ENCODE measurements around the gene ETV2. TPM values are rescaled to one million over a fixed set of nuclear protein-coding genes. Genes with fewer than 3 reads are reported as not detected.
A peak's percentile ranks its signal among the peaks of the same experiment; 100 is the strongest.
"Not testable (repeated sequence)": the region's sequence is repeated elsewhere in the genome, so short reads cannot be mapped to it uniquely, and the experiment has no call there.

ETV2 gene
- total RNA-seq, 1 donor from 2014 or later: 2.2 TPM

DNA sequence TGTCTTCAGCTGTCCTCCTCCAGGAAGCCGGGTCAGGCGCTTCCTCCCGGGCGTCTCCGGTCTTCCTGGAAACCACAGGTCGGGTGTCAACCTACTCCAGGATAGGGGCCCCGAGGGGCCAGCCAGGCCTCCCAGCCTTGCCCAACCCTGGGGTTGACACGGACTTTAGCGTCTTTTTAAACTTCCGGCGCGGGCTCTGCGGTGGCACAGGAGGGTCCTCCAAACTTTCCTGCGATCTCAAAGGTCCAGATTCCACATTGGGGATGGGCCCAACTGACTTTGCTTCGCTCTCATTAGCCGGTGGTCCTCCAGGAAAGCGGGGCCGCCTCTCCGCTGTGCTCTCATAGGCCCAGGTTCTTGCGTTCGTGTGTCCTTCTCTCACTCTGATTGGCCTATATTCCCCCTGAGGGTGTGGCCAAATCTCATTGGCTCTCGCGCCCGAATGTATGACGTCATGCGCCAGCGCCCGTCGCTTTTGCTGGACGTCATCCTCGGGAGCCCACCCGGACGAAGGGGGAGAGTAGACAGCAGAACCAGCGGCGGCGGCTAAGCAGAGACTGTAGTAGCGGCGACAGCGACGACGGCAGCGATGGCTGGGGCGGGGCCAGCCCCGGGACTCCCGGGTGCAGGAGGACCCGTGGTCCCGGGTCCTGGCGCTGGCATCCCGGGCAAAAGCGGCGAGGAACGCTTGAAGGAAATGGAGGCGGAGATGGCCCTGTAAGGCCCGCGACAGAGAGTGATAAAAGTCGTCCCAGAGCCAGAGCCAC is 12.8 kb upstream of the ETV2 start, which contains the start of gene RBM42:
Gene RBM42, plus strand, starts transcription at position 472 of the 767 bp plus-strand sequence. Its CDS starts 118 bp downstream, at position 590.
- peak; percentile 99 for ATAC-seq

DNA sequence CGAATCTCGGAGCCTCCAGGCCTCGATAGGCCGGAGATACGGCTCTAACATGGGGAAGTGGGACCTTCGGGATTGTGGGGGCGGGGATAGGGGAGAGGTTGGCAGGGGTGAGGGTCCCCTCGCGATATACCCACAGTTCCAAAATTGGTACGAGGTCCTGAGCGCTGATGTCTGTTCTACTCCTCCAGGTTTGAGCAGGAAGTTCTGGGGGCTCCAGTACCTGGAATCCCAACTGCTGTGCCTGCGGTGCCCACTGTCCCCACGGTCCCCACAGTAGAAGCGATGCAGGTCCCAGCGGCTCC is 12.3 kb upstream of the ETV2 start:
- ATAC-seq: no peak

DNA sequence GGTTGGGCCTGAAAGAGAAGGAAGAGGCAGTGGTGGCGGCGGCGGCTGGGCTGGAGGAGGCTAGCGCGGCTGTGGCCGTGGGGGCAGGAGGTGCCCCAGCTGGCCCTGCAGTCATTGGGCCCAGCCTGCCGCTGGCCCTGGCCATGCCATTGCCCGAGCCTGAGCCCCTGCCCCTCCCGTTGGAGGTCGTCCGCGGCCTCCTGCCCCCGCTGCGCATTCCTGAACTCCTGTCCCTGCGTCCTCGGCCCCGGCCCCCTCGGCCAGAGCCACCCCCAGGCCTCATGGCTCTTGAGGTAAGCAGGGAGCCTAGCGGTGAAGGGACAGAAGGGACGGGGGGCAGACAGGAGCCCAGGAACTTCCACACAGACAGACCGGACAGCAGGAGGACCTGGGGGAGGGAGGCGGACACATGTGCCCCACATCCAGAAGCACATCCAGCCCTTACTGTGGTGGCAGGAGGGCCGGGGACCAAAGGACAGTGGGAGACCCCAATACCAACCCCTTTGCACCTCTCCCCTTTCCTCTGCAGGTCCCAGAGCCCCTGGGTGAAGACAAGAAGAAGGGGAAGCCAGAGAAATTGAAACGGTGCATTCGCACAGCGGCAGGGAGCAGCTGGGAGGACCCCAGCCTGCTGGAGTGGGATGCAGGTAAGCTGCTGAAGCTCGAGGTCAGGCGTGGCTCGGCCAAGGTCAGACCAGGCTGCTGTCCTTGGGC is 7.7 kb upstream of the ETV2 start:
- ATAC-seq: no peak

DNA sequence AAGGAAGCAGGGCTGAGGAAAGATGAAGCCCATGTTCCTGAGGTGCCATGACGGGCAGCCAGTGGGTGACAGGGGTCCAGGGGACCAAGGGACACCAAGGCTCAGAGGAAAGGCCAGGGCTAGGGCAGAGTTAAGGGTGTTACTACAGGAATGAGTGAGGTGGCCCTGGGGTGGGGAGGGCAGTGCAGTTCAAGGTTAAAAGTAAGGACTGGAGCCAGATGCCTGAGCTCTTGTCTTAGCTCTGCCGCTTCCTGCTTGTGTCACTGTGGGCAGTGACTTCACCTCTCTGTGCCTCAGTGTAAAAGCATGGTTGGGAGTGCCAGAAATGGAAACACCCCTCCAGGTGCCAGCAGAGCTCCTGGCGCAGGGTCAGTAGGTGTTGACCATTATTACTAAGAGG is 4.9 kb upstream of the ETV2 start:
- ATAC-seq: no peak

DNA sequence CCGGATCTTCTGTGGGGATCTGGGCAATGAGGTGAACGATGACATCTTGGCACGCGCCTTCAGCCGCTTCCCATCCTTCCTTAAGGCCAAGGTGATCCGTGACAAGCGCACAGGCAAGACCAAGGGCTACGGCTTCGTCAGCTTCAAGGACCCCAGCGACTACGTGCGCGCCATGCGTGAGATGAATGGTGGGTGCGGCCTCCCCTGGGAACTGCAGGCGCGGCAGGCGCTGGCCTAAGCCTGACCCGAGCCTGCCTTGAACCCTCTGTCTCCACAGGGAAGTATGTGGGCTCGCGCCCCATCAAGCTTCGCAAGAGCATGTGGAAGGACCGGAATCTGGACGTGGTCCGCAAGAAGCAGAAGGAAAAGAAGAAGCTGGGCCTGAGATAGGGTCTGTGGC is 4.4 kb upstream of the ETV2 start:
- no peak for ATAC-seq

DNA sequence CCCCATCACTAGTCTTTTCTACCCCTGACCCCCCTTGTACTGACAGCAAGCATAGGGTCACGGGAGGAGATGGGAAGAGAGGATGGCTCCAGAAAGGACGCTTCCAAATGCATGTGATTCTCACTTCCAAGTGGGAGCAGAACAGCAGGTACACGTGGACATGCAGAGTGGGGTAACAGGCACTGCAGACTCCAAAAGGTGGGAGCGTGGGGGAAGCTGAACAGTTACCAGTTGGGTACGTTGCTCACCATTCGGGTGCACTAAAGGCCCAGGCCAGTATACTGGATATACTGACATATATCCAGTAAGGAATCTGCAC is 2.3 kb upstream of the ETV2 start:
- ATAC-seq: no peak

DNA sequence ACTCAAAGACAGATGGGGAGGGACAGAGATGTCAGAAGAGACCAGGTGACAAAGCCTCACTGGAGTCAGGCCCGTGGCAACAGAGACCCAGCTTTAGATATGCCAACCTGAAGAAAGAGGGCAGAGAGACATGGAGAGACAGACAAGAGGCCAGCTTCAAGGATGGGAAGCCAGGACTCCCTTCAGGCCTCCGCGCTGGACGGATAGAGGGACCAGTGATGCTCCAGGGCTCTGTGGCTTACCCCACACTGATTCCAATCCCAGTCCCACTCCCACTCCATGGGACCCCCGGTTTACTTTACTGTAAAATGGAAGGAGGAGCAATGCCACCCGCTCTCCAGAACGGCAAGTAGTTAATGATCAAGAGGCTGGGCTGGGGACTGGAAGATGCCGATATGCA is 1.7 kb upstream of the ETV2 start:
- no peak for ATAC-seq

DNA sequence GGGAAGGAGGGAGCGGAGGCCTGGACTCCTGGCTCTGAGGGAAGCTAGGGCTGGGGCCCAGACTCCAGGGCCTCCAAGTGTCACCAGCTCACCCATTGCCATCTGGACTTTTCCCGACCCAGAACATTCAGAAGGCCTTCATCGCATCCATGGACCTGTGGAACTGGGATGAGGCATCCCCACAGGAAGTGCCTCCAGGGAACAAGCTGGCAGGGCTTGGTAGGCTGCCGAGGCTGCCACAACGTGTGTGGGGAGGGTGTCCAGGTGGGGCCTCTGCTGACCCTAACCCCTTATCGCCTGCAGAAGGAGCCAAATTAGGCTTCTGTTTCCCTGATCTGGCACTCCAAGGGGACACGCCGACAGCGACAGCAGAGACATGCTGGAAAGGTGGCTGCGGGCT is 767 bp downstream of the ETV2 start:
- ATAC-seq: no peak

DNA sequence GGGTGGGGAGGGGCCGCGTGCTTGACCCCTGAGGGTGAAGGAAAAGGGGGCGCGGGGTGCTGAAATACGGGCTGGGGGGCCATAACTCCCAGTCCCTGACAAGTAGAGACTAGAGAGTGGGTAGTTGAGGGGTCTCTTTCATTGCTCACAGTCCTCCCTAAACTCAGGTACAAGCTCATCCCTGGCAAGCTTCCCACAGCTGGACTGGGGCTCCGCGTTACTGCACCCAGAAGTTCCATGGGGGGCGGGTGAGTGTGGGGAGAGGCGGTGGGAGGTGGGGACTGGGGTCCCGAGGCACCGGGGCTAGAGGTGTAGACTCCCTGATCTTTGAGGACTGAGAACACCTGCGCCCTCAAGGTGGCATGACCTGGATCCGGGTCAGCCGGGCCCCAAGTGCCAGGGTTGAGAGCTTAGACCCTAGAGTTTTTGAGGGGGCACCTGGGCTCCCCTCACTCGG is 1.3 kb downstream of the ETV2 start:
- ATAC-seq: no peak

DNA sequence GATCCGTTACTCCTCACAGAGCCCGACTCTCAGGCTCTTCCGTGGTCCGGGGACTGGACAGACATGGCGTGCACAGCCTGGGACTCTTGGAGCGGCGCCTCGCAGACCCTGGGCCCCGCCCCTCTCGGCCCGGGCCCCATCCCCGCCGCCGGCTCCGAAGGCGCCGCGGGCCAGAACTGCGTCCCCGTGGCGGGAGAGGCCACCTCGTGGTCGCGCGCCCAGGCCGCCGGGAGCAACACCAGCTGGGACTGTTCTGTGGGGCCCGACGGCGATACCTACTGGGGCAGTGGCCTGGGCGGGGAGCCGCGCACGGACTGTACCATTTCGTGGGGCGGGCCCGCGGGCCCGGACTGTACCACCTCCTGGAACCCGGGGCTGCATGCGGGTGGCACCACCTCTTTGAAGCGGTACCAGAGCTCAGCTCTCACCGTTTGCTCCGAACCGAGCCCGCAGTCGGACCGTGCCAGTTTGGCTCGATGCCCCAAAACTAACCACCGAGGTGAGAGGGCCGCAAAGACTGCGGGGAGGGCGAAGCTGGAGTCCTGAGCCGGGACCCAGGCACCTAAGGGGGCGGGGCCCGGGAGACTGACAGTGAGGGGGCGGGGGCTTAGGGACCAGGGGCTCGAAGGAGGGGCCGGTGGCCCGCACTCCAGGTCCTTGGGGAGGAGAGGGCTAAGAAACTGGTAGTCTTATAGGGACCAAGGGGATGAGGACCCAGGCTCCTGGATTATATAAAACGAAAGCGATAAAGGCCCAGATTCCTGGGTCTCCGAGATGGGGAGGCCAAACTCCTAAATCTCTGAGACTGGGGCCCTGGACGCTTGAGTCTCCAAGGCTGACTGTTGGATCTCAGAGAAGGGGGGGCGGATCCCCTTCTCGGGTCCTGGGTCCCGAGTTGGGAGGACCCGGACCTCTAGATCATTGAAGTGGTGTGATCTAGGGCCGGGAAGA is 2.0 kb downstream of the ETV2 start:
- peak; percentile 75 for ATAC-seq

DNA sequence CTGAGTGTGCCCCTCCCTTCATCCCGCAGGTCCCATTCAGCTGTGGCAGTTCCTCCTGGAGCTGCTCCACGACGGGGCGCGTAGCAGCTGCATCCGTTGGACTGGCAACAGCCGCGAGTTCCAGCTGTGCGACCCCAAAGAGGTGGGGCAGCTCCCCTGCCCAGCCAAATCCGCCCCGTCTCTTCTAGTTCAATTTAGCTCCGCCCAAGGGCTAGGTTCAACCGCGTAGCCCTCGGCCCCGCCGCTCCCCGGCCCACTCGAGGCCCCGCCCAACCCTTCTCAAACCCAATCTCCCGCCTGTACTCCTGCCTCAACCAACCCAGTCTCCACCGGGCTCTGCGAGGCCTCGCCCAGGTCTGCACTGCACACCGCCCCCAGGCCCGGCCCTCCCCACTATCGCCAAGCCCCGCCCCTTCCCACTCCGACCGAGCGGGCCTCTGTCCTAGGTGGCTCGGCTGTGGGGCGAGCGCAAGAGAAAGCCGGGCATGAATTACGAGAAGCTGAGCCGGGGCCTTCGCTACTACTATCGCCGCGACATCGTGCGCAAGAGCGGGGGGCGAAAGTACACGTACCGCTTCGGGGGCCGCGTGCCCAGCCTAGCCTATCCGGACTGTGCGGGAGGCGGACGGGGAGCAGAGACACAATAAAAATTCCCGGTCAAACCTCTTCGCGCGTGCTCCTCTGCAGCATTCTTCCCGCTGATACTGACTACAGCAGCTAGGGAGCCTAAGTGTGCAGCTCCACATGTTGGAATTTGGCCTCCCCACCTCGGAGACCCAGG is 2.9 kb downstream of the ETV2 start:
- ATAC-seq: peak; percentile 92

DNA sequence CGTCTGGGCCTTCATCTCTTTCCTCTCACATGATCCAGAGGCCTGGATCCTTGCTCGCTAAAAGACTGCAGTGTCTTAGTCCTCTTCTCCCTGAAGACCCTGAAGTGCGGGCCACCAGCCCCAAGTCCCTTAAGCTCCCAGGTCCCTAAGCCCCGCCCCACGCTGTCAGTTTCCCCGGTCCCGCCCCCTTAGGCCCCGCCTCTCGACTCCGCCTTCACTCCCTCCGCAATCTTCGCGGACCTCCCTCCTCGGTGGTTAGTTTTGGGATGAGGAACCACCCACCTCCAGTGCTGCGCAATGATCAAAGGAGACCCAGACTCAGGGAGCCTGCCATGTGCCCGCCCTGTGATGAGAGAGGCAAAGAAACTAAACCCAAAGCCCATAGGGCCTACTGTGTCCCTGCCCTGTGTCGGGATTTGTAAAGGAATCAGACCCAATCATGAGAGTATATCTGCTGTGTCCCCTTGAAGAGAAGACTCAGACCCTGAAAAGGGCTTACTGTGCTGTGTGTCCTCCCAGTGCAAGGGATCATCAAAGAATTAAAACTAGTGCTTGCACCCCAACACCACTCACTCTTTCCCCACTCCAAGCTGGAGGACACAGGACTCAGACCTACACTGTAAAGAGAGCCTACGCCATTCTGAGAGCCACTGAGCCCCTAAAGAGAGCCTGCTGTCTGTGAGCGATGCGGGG is 3.6 kb downstream of the ETV2 start:
- no peak for ATAC-seq

DNA sequence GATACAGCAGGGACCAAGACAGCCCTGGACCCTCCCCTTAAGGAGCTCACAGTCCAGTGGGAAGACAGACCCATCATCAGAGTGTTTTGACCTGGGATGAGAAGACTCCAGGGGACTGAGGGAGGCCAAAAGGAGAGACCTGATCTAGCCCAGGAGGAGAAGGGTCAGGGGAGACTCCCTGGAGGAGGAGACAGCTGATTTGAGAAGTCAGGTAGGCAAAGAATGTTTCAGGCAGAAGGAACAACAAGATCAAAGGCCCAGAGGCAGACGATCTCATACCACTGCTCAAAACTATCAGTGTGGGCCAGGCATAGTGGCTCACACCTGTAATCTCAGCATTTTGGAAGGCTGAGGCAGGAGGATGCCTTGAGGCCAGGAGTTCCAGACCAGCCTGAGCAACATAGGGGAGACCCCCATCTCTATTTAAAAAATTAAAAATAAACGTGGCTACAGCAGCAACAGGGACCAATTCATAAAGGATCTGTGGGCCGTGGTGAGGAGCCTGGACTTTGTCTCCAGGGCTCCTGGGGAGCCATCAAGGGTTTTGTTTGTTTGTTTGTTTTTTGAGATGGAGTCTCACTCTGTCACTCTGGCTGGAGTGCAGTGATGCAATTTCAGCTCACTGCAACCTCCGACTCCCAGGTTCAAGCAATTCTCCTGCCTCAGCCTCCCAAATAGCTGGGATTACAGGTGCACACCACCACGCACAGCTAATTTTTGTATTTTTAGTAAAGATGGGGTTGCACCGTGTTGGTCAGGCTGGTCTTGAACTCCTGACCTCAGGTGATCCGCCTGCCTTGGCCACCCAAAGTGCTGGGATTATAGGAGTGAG is 4.4 kb downstream of the ETV2 start:
- no peak for ATAC-seq

DNA sequence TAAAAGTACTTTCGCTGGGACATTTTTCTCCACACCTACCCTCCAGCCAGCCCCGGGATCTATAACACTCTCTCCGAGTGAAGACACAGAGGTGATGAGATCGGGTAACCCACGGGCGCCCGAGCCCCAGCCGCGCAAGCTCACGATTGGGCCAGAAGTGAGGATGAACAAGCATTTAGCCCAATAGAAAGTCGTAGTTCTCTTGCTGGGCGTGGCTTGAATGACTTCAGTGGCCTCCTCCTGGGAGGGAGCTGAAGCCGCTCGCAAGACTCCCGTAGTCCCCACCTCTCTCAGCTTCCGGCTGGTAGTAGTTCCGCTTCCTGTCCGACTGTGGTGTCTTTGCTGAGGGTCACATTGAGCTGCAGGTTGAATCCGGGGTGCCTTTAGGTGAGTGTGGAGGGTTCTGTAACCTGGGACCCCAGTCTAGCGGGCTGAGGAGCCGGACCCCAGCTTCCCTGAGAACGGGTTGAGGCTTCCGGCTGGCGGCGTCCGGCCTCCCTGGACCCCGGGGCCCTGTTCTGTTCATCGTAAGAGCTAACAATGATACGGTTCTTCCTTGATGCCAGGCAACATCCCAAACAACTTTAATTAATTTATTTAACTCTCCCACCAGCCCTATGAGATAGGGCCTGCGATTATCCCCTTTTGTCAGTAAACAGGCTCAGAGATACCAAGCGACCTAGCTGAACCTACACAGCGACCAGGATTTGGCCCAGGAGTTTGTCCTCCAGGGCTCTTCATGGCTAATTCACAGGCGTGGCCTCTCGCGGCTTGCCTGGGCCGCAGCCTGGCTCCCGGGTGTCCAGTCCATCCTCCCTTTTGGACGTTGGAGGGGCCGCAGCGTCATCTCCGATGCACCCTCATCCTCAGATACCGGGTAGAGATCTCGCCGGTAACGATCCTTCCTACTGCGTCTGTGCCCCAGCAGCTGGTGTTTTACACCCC is 6.7 kb downstream of the ETV2 start, which contains the start of gene COX6B1:
Gene COX6B1, plus strand, starts transcription at position 307 of the 945 bp plus-strand sequence. CDS start 2,921 bp downstream, outside the sequence.
- peak; percentile 81 for ATAC-seq

DNA sequence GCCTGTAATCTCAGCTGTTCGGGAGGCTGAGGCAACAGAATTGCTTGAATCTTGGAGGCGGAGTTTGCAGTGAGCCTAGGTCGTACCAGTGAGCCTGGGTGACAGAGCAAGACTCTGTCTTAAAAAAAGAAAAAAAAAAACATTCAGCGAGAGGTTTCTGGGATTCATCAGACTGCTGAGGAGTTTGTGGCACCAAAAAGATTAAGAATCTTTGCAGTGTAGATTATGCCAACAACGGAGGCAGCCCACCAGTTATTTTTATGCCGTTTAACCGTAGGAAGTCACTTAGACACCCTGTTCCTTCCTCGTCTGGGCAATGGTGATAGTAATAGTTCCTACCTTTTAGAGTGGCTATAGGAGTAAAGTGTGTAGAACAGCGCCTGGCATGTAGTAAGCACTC is 9.0 kb downstream of the ETV2 start:
- no peak for ATAC-seq

DNA sequence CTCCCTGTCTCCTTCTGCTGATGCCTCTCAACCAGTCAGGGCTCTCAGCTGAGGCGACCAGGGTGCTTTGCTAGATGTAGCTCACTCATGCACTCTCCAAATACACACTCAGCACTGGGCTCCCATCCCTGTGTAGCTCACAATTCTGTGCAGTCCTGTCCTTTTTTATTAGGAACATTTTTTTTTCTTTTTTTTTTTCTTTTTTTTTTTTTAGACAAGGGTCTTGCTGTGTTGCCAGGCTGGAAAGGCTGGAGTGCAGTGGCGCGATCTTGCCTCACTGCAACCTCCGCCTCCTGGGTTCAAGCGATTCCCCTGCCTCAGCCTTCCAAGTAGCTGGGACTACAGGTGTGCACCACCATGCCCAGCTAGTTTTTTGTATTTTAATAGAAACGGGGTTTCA is 13.3 kb downstream of the ETV2 start:
- ATAC-seq: not testable (repeated sequence)

DNA sequence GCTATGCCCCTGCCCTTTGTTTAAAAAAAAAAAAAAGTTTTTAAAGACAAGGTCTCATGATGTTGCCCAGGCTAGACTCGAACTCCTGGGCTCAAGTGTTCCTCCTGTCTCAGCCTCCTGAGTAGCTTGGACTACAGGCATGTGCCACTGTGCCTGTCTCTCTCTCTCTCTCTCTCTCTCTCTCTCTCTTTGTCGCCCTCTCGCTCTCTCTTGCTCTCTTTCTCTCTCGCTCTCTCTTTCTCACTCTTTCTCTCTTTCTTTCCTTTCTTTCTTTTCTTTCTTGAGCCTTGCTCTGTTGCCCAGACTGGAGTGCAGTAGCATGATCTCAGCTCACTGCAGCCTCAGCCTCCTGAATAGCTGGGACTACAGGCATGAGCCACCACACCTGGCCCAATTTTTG is 14.1 kb downstream of the ETV2 start:
- ATAC-seq: no peak

DNA sequence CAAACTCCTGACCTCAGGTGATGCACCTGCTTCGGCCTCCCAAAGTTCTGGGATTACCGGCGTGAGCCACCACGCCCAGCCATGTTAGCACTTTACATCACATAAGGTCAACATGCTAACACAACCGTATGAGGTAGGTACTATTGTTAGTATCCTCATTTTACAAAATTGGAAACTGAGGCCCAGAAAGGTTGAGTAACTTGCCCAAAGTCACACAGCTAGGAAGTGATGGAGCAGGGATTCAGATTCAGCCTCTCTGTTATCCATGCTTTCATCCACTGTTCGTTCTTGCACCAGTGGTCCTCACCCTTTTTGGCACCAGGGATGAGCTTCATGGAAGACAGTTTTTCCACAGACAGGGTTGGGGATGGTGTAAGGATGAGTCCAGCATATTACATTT is 15.2 kb downstream of the ETV2 start:
- ATAC-seq: no peak

DNA sequence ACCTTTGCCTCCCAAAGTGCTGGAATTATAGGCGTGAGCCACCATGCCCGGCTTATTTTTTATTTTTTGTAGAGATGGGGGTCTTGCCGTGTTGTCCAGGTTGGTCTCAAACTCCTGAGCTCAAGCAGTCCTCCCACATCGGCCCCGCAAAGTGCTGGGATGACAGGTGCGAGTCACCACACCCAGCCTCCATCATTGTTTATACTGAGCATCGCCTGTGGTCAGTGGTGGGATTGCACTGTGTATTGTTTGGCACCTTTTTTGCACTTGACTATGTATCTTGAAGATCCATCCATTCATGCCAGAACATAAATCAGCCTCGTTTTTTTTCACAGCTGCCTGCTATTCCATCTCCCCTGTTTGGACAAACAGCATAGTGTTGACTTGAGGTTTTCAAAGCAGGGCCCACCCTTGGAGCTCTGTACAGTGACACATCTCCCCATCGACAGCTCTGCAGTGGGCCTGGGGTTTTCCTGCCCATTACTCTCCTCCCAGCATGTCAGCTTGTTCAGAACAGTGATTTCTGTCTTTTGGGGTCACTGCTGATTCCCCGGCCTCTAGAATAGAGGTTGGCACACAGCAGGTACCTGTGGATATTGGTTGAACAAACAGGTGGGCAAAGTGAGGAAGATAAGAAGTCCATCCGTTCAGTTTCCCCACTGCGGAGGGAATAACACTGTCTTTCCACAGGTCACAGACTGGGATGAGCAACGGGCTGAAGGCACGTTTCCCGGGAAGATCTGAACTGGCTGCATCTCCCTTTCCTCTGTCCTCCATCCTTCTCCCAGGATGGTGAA is 16.6 kb downstream of the ETV2 start:
- no peak for ATAC-seq

Measured in esophagus mucosa (tissue), 1 donor.